Omental fat pad (tissue), 4 donors: ENCODE measurements around the gene IL17B. TPM values are rescaled to one million over a fixed set of nuclear protein-coding genes. Genes with fewer than 3 reads are reported as not detected.

Experiments
- ATAC-seq: fragments of 150-250 bp; one replicate; pipeline ENCODE4 v1.9.1; 2016; ENCODE audit warnings: mild to moderate bottlenecking, moderate library complexity; ENCODE audit not compliant: low FRiP score
- DNase-seq: peaks from one replicate; pipeline ENCODE4 v3.0.0-alpha.2; 2019; ENCODE audit warnings: low spot score
- CTCF ChIP-seq, 3 donors: fragments of 450-650 bp; IDR thresholded peaks; one replicate each; pipeline ENCODE4 v1.5.1; 2016 to 2017; ENCODE audit warnings: antibody characterized with exemption in 3 of 3, mild to moderate bottlenecking in 3 of 3, moderate library complexity in 2 of 3
- total RNA-seq, 4 donors: library from RNA; depleted of rRNA; stranded (reverse); fragments of >200 nt; gene quantifications; one replicate each; pipeline ENCODE4 v1.1.0, GENCODE V29; 2016

The IL17B gene
- total RNA-seq, 4 donors from 2014 or later = 1.1 TPM; not detected in 3

GRCh38 chr5:149380466-149381121 is 1.5 kb upstream of the IL17B start:
- TF ChIP-seq CTCF (IDR thresholded peaks at IDR 0.05) = no peak
- no peak for ATAC-seq
- no peak for DNase-seq

GRCh38 chr5:149379818-149380374 is 804 bp upstream of the IL17B start:
- no peak for DNase-seq
- no peak for TF ChIP-seq CTCF (IDR thresholded peaks at IDR 0.05)
- no peak for ATAC-seq

- no peak for TF ChIP-seq CTCF (IDR thresholded peaks at IDR 0.05)
- DNase-seq (no peak), ATAC-seq (no peak)
Observed at GRCh38 chr5:149378241-149378820, 761 bp downstream of the IL17B start.

- no peak for ATAC-seq
- DNase-seq = no peak
Observed at GRCh38 chr5:149376711-149377447, 2.2 kb downstream of the IL17B start.

GRCh38 chr5:149376104-149376503 is 3.0 kb downstream of the IL17B start:
- no peak for ATAC-seq
- DNase-seq = no peak
- no peak for TF ChIP-seq CTCF (IDR thresholded peaks at IDR 0.05)

More at GRCh38 chr5:149376711-149377447, 2.2 kb downstream of the IL17B start:
- TF ChIP-seq CTCF (IDR thresholded peaks at IDR 0.05) = no peak

- no peak for TF ChIP-seq CTCF (IDR thresholded peaks at IDR 0.05)
- ATAC-seq (no peak), DNase-seq (no peak)
Observed at GRCh38 chr5:149375434-149375833, 3.7 kb downstream of the IL17B start.
